Renal cortical epithelial cell (primary cell): ENCODE measurements around the gene FRMD1. TPM values are rescaled to one million over a fixed set of nuclear protein-coding genes. Genes with fewer than 3 reads are reported as not detected.

Experiments
- DNase-seq: peaks from one replicate; pipeline ENCODE4 v3.0.0-alpha.2; 2011; ENCODE audit warnings: low read depth
- total RNA-seq: library from RNA; depleted of rRNA; stranded (reverse); fragments of >200 nt; gene quantifications from 2 replicates; pipeline ENCODE4 v1.2.3, GENCODE V29; 2014

FRMD1 gene
- total RNA-seq, 1 donor from 2014 or later, result 0.05 TPM

- no peak for DNase-seq
Observed at GRCh38 chr6:168005796-168006195, 73.2 kb downstream of the FRMD1 start.

GRCh38 chr6:168004945-168005344 is 74.1 kb downstream of the FRMD1 start:
- DNase-seq, result no peak

GRCh38 chr6:168004023-168004422 is 75.0 kb downstream of the FRMD1 start:
- no peak for DNase-seq

Other genes with a start within 250 kb of the FRMD1 start
- gene KIF25, start 81.5 kb downstream of the FRMD1 start, total RNA-seq, result 0.05 TPM in 1 of 2 replicates, not detected in the other
- 0.17 and 0.89 TPM in 2 replicates for gene DACT2, start 240.6 kb upstream of the FRMD1 start, total RNA-seq